HG03457 (cell line): ENCODE results near the gene MGAT4B.

Source experiments
- ATAC-seq: cut with Tn5 transposase; IDR thresholded peaks from one replicate; pipeline ENCODE4 v1.9.1; 2021; ENCODE audit warnings: moderate number of reproducible peaks; ENCODE audit not compliant: unreplicated experiment

MGAT4B gene

DNA sequence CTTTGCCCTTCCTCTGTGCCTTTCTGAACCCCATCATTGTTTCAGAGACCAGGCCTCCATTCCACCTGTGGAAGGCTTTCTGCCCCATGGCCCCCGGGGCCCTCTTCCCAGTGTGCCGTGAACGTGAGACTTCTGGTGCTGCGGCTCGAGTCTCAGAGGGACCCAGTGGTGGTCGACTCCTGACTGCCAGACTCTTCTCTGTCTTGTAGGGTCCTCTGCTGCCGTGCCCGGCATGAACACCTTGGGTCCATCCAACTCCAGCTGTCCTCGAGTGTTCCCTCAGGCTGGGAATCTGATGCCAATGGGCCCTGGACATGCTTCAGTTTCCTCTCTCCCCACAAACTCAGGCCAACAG is 33.0 kb downstream of the MGAT4B start:
- no peak for ATAC-seq

DNA sequence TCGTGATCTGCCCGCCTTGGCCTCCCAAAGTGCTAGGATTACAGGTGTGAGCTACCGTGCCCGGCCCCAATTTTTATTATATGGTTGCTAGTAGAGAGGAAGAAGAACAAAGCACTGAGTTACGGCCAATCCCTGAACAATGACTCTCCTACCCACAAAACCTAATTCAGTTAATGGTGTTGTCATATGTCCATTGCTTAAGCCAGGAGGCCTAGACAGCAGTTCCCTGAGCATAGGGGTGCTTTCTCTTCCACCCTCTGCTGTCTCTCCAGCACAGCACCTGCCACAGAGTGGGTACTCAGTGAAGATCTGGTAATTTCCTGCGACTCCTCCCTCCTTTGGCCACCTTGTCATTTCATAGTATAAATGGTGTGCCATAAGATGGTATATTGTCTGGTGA is 34.3 kb downstream of the MGAT4B start:
- ATAC-seq = no peak

DNA sequence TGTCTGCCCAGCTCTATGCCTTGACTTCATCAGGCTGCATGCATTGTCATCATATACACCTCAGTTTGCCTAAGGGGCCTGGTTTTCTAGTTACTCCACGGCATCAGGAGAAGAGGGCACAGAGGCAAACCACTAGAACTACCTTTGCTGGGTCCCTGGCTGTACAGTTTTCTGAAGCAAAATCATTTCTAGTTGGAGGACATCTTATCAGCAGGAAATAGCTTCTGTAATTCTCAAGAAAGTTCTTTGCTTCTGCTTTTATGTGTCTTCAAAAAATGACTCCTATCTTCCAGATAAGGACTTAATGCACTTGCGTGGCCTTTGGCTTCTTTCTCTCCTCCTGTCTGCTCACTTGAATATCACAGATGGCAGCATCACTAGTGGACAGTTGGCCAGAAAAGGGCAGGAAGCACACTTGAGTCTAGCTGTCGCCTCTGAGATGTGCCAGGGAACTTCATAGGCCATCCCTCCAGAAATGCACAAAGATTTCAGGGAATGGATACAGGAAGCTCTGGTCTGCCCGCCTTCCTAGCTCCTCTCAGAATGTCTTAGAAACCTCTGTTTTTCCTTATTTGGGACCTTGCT is 35.3 kb downstream of the MGAT4B start:
- ATAC-seq = no peak

DNA sequence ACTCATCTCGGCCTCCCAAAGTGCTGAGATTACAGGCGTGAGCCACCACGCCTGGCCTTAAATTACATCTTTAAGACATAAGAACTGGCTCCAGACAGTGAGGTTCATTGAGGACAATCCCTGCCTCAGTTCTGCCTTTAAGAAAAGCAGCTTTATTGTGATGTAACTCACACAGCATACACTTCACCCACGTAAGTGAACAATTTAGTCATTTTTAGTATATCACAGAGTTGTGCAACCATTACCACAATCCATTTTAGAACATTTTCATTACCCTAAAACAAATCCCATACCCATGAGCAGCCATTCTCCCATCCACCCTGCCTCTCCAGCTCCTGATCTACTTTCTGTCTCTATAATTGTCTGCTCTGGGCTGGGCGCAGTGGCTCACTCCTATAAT is 36.9 kb downstream of the MGAT4B start:
- ATAC-seq = no peak

DNA sequence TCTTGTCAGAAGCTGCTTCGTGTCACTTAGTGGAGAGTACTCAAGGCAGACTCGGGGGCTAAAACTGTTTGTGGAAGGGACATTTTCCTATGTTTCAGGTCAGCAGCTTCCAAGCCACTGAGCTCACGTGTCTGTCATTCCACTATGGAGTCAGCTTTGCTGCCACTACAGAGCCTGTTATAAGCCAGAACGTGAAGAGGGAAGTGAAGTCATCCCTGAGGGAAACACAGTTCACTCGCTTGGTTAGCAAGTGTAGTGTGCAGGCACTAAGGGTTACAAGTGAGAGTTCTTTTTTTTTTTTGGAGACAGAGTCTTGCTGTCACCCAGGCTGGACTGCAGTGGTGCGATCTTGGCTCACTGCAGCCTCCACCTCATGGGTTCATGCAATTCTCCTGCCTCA is 37.4 kb downstream of the MGAT4B start:
- ATAC-seq = no peak

DNA sequence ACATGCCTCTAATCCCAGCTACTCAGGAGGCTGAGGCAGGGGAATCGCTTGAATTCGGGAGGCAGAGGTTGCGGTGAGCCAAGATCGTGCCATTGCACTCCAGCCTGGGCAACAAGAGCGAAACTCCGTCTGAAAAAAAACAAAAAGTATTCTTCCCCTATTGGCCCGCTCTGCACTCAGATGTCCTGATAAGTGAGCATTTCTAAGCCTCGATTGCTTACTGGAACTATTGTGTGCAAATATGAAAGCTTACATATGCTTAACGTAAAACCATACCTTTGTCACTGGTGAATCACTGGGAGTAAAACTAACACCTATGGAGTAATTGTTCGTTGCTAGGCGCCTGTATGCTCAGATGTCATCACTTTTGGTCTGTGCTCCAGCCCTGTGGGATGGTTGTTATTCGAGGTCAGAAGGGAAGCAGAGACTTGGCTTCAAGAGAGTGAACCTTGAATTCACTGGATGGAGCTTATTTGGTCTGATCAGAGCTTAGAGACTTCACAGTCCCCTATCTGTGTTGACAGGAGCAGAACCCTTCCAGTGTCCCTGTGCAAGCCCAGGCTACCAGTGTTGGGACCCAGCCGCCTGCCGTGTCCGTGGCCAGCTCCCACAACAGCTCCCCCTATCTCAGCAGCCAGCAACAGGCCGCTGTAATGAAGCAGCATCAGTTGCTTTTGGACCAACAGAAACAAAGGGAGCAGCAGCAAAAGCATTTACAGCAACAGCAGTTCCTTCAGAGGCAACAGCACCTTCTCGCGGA is 38.2 kb downstream of the MGAT4B start:
- ATAC-seq = no peak

DNA sequence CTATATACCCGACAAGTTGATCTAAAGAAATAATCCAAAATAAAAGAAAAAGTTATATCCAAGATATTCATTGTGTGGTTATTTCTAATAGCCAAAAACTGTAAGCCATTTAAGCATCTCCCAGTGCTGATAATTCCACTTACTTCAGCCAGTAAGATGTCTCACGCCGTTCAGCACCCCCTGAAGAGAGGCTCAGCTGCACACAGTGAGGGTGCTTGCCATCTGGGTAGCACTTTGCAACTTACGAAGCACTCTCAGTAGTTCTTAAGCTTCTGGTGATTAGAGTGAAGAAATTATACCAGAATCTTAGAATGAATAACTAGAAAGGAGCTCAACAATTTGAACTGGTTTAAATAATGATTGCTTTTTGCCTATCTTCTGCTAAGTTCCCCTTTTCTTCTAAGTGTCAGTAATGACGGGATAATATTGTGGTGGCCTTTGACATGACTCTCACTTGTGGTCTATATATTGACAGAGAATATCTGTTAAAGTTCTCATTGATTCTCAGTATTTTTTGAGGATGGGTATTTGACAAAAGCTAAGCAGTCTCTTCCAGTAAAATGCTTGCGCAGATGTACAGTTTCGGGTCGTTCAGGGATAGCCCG is 39.1 kb downstream of the MGAT4B start:
- no peak for ATAC-seq

DNA sequence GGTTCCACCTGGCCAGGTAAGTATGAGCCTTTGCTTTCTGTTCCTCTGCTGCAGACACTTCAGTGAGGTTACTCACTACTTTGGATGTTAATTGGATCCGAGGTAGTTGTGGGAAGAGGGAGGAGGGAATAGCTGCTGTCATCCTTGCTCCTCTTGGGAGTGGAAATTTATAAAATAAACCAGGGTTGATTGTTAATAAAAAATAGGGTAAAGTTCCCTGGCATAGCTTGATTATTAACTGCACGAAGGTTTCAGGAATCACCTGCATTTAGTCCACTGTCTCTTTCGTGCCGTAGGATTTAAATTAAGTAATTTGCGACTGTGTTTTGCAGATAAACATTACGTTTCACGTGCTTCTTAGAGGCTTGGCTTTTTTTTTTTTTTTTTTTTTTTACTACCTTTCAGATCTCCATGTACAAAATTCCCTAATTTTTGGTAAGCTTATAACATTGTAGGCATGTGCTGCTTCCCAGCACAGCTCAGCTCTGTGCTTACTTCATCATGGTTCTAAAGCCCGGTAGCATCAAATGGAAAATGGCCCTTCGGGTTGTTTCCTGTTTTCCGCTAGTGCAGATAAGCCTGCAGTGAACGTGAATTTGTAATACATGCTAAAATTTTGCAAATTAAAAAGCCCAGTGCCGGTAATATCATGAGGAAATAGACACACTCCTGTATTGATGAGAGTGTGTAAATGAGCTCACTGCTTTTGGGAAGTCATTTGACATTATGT is 39.8 kb downstream of the MGAT4B start:
- no peak for ATAC-seq

DNA sequence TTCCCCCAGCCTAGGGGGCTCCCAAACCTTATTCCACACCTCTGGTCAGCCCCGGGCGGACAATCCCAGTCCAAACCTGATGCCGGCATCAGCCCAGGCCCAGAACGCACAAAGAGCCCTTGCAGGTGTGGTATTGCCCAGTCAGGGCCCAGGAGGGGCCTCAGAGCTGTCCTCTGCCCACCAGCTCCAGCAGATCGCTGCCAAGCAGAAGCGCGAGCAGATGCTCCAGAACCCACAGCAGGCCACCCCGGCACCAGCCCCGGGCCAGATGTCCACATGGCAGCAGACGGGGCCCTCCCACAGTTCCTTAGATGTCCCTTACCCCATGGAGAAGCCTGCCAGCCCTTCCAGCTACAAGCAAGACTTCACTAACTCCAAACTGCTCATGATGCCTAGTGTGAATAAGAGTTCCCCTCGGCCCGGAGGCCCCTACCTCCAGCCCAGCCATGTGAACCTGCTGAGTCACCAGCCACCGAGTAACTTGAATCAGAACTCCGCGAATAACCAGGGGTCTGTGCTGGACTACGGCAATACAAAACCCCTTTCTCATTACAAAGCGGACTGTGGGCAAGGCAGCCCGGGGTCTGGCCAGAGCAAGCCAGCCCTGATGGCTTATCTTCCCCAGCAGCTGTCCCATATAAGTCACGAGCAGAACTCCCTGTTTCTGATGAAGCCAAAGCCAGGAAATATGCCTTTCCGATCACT is 40.5 kb downstream of the MGAT4B start:
- no peak for ATAC-seq

DNA sequence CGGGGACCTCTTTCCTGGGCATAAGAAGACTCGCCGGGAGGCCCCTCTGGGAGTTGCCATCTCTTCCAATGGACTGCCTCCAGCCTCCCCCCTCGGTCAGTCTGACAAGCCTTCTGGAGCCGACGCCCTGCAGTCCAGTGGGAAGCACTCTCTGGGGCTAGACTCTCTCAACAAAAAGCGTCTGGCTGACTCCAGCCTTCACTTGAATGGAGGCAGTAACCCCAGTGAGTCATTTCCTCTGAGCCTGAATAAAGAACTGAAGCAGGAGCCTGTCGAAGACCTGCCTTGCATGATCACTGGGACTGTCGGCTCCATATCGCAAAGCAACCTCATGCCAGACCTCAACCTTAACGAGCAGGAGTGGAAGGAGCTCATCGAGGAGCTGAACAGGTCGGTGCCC is 41.3 kb downstream of the MGAT4B start:
- no peak for ATAC-seq

DNA sequence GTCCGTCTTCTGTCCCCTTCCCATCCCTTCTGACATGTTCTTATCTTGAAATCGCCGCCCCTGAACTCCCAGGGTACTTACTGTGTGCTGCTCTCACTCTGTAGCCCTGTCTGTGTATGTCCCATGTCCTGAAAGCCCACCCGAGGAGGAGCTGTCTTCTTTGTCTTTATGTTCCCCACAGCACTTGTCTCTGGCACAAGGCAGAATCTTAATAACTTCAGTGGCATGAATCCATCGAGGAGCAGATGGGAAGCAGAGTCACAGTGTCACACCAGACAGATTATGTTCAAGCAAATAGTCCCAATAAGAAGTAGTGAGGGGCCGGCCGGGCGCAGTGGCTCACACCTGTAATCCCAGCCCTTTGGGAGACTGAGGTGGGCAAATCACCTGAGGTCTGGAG is 42.6 kb downstream of the MGAT4B start:
- no peak for ATAC-seq

DNA sequence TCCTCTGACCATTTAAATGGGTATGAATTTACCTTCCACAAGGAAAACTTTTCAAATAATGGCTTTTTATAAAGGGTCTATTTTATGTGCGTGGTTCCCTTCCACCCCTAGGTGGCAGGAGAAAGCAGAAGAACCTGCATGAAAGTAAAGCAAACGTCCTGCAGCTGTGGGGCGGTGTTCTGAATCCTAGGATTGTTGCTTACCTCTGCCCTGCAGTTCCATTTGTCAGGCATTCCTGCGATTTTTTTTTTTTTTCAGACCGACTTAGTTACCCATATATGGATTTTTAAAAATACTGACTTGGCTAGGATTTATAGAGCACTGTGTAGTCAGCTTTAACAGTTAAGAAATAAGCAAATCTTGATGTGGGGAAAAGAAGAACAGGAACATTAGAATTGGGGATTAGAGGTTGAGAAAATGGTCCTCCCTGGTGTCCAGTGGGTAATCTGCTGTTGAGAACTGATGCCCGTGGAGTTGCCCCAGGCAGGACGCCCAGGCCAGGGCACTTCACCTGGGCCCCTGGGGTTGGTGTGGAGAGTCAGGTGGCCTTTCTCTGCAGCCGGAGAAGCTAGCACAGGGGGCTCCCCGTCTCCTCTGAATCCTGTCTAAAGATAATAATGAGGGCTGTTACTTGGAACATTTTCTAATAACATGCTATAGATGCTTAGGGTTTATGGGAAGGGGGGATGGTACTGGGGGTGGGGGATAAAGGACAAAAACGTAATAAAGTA is 43.3 kb downstream of the MGAT4B start:
- no peak for ATAC-seq

DNA sequence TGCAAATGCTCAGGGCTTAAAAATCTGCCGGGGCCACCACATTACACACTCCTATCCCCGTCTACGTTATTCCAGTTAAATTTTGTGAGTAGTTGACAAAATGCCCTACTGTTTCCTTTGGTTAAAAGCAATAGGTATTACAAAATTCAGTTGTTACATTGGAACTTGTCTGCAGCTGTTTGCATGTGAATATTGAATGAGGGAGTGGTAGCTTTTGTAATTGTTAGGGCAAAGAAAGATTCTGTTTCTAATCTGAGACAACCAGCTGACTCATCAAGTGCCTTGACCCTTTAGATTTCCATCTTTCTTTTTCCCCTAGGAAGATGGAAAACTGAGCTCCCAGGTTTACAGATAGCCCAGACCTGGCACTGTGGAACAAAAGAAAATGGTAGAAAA is 43.9 kb downstream of the MGAT4B start:
- ATAC-seq = no peak

DNA sequence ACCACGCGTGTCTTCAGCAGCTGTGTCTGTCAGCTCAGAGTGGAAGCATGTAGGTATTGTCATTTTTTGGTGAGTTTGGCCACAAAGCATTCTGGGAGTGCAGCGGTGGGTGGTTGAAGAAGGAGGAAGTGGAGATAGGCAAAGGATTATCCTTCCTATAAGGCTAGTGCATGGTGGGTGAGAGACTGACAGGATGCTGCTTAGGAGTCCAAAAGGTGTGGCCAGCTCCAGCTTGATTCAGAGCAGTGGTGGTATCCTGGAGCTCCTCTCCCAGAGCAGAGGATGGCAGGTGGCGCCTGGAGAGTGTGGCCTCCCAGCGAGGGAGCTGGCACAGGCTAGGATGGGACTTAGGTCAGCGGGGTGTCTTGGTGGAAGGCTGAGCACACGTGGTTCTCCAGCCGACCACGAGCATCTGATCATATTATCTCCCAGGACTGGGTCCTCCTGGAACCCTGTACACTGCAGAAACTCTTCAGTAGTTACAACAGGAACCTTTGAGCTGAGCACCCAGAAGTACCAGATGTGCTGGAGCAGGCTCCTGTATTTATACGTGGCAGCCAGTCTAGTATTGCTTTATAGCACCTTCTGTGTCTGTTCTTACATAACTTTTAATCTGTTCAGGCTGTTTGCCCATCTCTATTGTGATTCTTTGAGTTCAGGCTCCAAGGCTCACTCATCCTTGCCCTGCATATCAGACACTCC is 44.4 kb downstream of the MGAT4B start:
- no peak for ATAC-seq

DNA sequence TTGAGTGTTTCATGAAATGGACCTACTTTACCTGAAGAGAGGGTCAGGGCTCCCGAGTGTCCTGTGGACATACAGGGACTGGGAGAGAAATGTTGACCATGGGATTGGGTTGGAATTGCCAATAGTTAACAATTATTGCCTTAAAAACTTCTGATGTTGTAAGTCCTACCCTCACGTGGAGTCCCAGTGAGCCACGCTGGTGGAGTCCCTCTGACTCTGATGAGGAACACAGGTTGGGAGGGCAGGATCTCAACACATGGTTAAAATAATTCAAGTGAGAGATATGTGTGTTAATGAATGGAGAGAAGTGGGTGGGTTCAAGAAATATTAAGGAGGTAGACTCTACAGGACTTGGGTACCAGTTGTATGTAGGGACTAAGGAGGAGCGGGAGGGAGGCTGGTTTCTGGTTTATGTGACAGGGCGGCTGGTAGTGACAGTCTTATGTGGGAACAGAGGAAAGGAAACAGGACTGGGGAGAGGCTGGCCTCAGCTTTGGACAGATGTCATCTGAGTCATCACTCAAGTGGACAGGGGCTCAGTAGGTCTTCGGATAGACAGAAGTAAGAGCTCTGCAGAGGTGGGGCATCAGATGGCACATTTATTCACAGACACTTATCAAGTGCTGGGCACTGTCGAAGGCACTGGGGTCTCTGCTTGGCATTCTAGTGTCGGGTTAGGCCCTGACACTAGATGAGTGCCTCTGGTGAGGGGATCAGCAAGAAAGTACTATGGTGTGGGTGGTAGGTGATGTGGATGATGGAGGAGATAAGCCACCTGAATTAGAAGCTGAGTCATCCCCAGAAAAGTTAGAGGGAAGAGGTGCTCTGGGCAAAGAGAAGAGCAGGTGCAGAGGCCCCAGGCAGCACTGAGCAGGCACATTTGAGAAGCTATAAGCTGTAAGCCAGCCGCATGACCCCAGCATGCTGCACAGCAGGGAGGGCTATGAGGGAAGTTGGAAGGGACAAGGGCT is 46.8 kb downstream of the MGAT4B start:
- ATAC-seq = no peak

DNA sequence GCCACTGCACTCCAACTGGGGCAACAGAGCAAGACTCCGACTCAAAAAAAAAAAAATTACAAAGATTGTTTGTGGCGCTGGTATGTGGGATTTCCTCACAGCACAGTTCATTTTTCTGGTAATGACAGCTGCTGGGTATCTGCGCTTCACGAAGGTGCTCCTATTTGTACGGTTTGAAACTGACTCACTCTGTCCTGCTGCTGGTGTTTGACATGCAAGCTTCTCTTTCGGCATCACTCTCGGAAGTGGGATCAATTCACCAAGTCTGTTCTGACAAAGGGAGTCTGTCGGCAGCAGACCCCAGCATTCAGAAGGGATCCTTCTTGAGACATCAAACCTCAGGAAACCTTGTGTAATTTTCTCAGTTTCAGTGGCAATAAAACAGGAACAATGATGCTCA is 47.7 kb downstream of the MGAT4B start:
- no peak for ATAC-seq

DNA sequence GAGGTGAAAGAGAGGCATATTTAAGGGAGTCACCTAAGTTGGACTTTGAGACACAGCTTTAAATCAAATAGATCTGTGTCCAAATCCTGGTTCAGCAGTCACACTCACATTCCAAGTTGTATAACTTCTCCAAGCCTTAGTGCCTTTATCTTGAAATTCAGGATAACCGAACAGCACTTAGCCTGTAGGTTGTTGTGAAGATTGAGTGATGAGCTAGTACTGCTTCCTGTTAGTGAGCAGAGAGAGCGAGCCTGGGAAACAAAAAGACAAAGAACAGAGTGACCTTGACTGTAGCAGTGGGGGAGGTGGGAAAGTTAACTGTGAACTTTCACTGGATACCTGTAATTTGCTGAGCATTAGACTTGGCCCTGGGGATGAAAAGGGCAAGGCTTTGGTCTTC is 51.6 kb downstream of the MGAT4B start:
- no peak for ATAC-seq

DNA sequence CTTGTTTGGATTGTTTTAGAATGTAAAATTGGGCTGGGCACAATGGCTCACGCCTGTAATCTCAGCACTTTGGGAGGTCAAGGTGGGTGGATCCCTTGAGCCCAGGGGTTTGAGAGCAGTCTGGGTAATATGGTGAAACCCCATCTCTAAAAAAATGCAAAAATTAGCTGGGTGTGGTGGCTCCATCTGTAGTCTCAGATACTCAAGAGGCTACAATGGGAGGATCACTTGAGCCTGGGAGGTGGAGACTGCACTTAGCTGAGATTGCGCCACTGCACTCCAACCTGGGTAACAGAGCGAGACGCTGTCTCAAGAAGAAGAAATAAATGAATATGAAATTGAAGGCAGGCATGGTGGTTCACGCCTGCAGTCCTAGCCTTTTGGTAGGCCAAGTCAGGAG is 52.7 kb downstream of the MGAT4B start:
- ATAC-seq = no peak
